ENCODE results near the gene ADD3. TPM values are rescaled to one million over a fixed set of nuclear protein-coding genes. Genes with fewer than 3 reads are reported as not detected.

Gene ADD3
- total RNA-seq, 6 experiments from 2014 or later = 11.7 to 71.3 (median 16.2) TPM

DNA sequence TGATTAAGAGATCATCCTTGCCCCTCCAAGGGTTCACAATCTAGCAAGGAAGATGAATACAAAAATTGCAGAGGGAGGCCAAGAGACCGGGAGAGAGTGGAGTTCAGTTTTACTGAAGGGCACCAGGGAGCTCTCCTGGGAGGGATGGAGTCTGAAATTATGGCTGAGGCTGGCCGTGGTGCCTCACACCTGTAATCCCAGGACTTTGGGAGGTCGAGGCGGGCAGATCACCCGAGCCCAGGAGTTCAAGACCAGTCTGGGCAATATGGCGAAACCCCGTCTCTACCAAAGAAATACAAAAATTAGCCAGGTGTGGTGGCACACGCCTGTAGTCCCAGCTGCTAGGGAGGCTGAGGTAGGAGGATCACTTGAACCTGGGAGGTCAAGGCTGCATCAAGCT, 148.3 kb downstream of the ADD3 start:
- WGBS (ENCODE audit: insufficient coverage, low coverage, low lambda C conversion rate, missing lambda C conversion rate) = 86% methylated on average over 5 of the region's 8 CpGs
- DNase-seq (no peak), ATAC-seq (no peak)
- Histone ChIP-seq H3K36me3 (no peaks in the 10 kb centered on the region), H3K4me3 (no peak overlapping the region), H3K27ac (no peak overlapping the region), H3K4me1 (no peaks in the 10 kb centered on the region), H3K27me3 (no peaks in the 10 kb centered on the region), H3K9me3 (no peaks in the 10 kb centered on the region)
- TF ChIP-seq CTCF (IDR thresholded peaks at IDR 0.05) (no peak), POLR2A (IDR thresholded peaks at IDR 0.05) (no peak)
- intact Hi-C loops (cut with DNase I) = no loop called here

GRCh38 chr10:110158051-110159005, 150.5 kb downstream of the ADD3 start:
- DNase-seq = no peak
- Histone ChIP-seq H3K27me3 (no peaks in the 10 kb centered on the region), H3K36me3 (no peaks in the 10 kb centered on the region), H3K27ac (no peak overlapping the region), H3K9me3 (no peaks in the 10 kb centered on the region), H3K4me1 (no peaks in the 10 kb centered on the region), H3K4me3 (no peak overlapping the region)
- 78% methylated on average over 8 of the region's 11 CpGs for WGBS (ENCODE audit: insufficient coverage, low coverage, low lambda C conversion rate, missing lambda C conversion rate)
- no peak for ATAC-seq
- TF ChIP-seq POLR2A (IDR thresholded peaks at IDR 0.05) (no peak), CTCF (IDR thresholded peaks at IDR 0.05) (no peak)
- intact Hi-C loops (cut with DNase I) = no loop called here

DNA sequence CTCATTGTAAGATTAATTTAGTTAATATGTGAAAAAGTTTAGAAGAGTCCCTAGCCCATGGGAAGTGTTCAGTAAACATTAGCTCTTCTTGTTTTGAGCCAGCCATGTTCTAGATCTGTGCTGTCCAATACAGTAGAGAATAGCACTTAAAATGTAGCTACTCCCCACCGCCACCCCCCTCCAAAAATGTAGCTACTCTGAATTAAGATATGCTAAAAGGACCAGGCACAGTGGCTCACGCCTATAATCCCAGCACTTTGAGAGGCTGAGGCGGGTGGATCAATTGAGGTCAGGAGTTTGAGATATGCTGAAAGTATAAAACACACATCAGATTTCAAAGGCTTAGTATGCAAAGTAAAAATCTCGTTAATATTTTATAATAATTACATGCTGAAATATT, 152.3 kb downstream of the ADD3 start:
- H3K4me1 ChIP-seq = no peaks in the 10 kb centered on the region
- DNase-seq (no peak), ATAC-seq (no peak)
- no peaks in the 10 kb centered on the region for H3K27me3 ChIP-seq
- intact Hi-C loops (cut with DNase I) = no loop called here
- H3K9me3 ChIP-seq = no peaks in the 10 kb centered on the region
- WGBS (ENCODE audit: insufficient coverage, low coverage, low lambda C conversion rate, missing lambda C conversion rate) = 71% methylated on average over 4 of the region's 4 CpGs
- no peak overlapping the region for H3K27ac ChIP-seq
- TF ChIP-seq CTCF (IDR thresholded peaks at IDR 0.05) = no peak
- no peak for TF ChIP-seq POLR2A (IDR thresholded peaks at IDR 0.05)
- no peaks in the 10 kb centered on the region for H3K36me3 ChIP-seq
- no peak overlapping the region for H3K4me3 ChIP-seq

- Histone ChIP-seq H3K27ac (no peak overlapping the region), H3K27me3 (no peaks in the 10 kb centered on the region), H3K4me3 (no peak overlapping the region), H3K9me3 (no peaks in the 10 kb centered on the region), H3K36me3 (no peaks in the 10 kb centered on the region), H3K4me1 (no peaks in the 10 kb centered on the region)
- intact Hi-C loops (cut with DNase I) = no loop called here
- TF ChIP-seq CTCF (IDR thresholded peaks at IDR 0.05) (no peak), POLR2A (IDR thresholded peaks at IDR 0.05) (no peak)
- no peak for ATAC-seq
- DNase-seq = no peak
These were observed 152.7 kb downstream of the ADD3 start for GRCh38 chr10:110160522-110160921.

All from right lobe of liver (tissue), 6 donors.